ENCODE data around the gene GLP1R.

Gene GLP1R

GRCh38 chr6:39048481-39049399 is at the start of gene GLP1R:
TSS of gene GLP1R (plus strand) at chr6:39048781. CDS start at chr6:39048841, 60 bp downstream.
- TF ChIP-seq EZH2phosphoT487 (conservative IDR thresholded peaks at IDR 0.05; ENCODE audit: low read length) = no peak
- no peak for TF ChIP-seq CTCF (IDR thresholded peaks at IDR 0.05; ENCODE audit: insufficient read depth, low read length, poor library complexity, severe bottlenecking)
- no peak within 1 kb of the TSS for H3K4me2 ChIP-seq (ENCODE audit: low read depth, low read length, poor library complexity, severe bottlenecking)

GRCh38 chr6:39003072-39003471 is 45.5 kb upstream of the GLP1R start:
- Histone ChIP-seq H3K27ac (ENCODE audit: low read depth, low read length) (no peak overlapping the region), H4K20me1 (ENCODE audit: low read depth, low read length) (no peaks in the 10 kb centered on the region), H3F3A (ENCODE audit: insufficient read depth) (no peaks in the 10 kb centered on the region), H3K36me3 (ENCODE audit: low read length) (no peaks in the 10 kb centered on the region), H3K4me3 (ENCODE audit: insufficient read depth, low read length, poor library complexity, severe bottlenecking) (no peak overlapping the region), H3K79me2 (ENCODE audit: insufficient read depth, low read length) (no peaks in the 10 kb centered on the region), H2AFZ (ENCODE audit: low read depth, low read length, severe bottlenecking) (no peak overlapping the region), H3K9me2 (replicated peaks; ENCODE audit: insufficient read depth, low read length) (no peaks in the 10 kb centered on the region), H3K9ac (ENCODE audit: low read length) (no peak overlapping the region), H3K27me3 (ENCODE audit: low read length) (no peaks in the 10 kb centered on the region), H3K9me3 (ENCODE audit: insufficient read depth, low read length) (no peaks in the 10 kb centered on the region), H3K4me2 (ENCODE audit: low read depth, low read length, poor library complexity, severe bottlenecking) (no peak overlapping the region)
- peak; percentile 10 for TF ChIP-seq CTCF (IDR thresholded peaks at IDR 0.05; ENCODE audit: insufficient read depth, low read length, poor library complexity, severe bottlenecking)
- TF ChIP-seq EZH2phosphoT487 (conservative IDR thresholded peaks at IDR 0.05; ENCODE audit: low read length) = no peak

More at GRCh38 chr6:39048481-39049399, at the start of gene GLP1R:
- no peaks in the 10 kb centered on the region for H3K9me2 ChIP-seq (replicated peaks; ENCODE audit: insufficient read depth, low read length)
- no peaks in the 10 kb centered on the region for H3K36me3 ChIP-seq (ENCODE audit: low read length)
- H3K79me2 ChIP-seq (ENCODE audit: insufficient read depth, low read length) = no peaks in the 10 kb centered on the region
- H3K27me3 ChIP-seq (ENCODE audit: low read length) = no peaks in the 10 kb centered on the region
- no peak within 1 kb of the TSS for H3K27ac ChIP-seq (ENCODE audit: low read depth, low read length)
- no peaks in the 10 kb centered on the region for H3K9me3 ChIP-seq (ENCODE audit: insufficient read depth, low read length)
- no peaks in the 10 kb centered on the region for H3F3A ChIP-seq (ENCODE audit: insufficient read depth)
- no peak within 1 kb of the TSS for H3K9ac ChIP-seq (ENCODE audit: low read length)
- no peak within 1 kb of the TSS for H2AFZ ChIP-seq (ENCODE audit: low read depth, low read length, severe bottlenecking)
- H3K4me3 ChIP-seq (ENCODE audit: insufficient read depth, low read length, poor library complexity, severe bottlenecking) = no peak within 1 kb of the TSS
- no peaks in the 10 kb centered on the region for H4K20me1 ChIP-seq (ENCODE audit: low read depth, low read length)

GRCh38 chr6:39003492-39003891 is 45.1 kb upstream of the GLP1R start:
- Histone ChIP-seq H3K36me3 (ENCODE audit: low read length) (no peaks in the 10 kb centered on the region), H4K20me1 (ENCODE audit: low read depth, low read length) (no peaks in the 10 kb centered on the region), H3F3A (ENCODE audit: insufficient read depth) (no peaks in the 10 kb centered on the region), H3K79me2 (ENCODE audit: insufficient read depth, low read length) (no peaks in the 10 kb centered on the region), H3K4me3 (ENCODE audit: insufficient read depth, low read length, poor library complexity, severe bottlenecking) (no peak overlapping the region), H3K9ac (ENCODE audit: low read length) (no peak overlapping the region), H2AFZ (ENCODE audit: low read depth, low read length, severe bottlenecking) (no peak overlapping the region), H3K4me2 (ENCODE audit: low read depth, low read length, poor library complexity, severe bottlenecking) (no peak overlapping the region), H3K27ac (ENCODE audit: low read depth, low read length) (no peak overlapping the region), H3K9me3 (ENCODE audit: insufficient read depth, low read length) (no peaks in the 10 kb centered on the region), H3K27me3 (ENCODE audit: low read length) (no peaks in the 10 kb centered on the region), H3K9me2 (replicated peaks; ENCODE audit: insufficient read depth, low read length) (no peaks in the 10 kb centered on the region)
- TF ChIP-seq EZH2phosphoT487 (conservative IDR thresholded peaks at IDR 0.05; ENCODE audit: low read length) (no peak), CTCF (IDR thresholded peaks at IDR 0.05; ENCODE audit: insufficient read depth, low read length, poor library complexity, severe bottlenecking) (no peak)
